GM10248 (cell line): Measurements from ENCODE around the gene CALN1.
"Not testable (repeated sequence)": the region's sequence is repeated elsewhere in the genome, so short reads cannot be mapped to it uniquely, and the experiment has no call there.

Experiments used
- CTCF ChIA-PET: fragments of 300-600 bp; sonication (Branson Sonifier 250); formaldehyde crosslinking; extraction: SDS; loops from one replicate; lab custom pipeline; 2021; ENCODE audit warnings: antibody characterized with exemption; lab: Yijun Ruan, JAX
- POLR2A ChIA-PET: fragments of 350-650 bp; sonication (Branson Sonifier 250); formaldehyde crosslinking; extraction: SDS; loops from one replicate; lab custom pipeline; 2020; ENCODE audit warnings: antibody characterized with exemption; lab: Yijun Ruan, JAX
- DNase-seq: peaks from one replicate; pipeline ENCODE4 v3.0.0; 2012; ENCODE audit errors: extremely low spot score
- CTCF ChIP-seq: IDR thresholded peaks from 2 replicates; pipeline ENCODE4 v1.5.1; 2012; ENCODE audit warnings: mild to moderate bottlenecking, low read depth; ENCODE audit errors: extremely low read depth, missing control alignments, control extremely low read depth

CALN1 gene

GRCh38 chr7:71824006-71824760 lies 588.0 kb downstream of the CALN1 start:
- CTCF ChIA-PET = no interaction called here
- no peak for TF ChIP-seq CTCF
- POLR2A ChIA-PET = no interaction called here
- DNase-seq = no peak

- DNase-seq, CTCF ChIA-PET, POLR2A ChIA-PET: not testable (repeated sequence)
These were observed 589.7 kb downstream of the CALN1 start for GRCh38 chr7:71822406-71822805.

GRCh38 chr7:71817916-71818315 lies 594.2 kb downstream of the CALN1 start:
- no peak for TF ChIP-seq CTCF
- CTCF ChIA-PET = no interaction called here
- no peak for DNase-seq
- POLR2A ChIA-PET = no interaction called here

- DNase-seq = no peak
- TF ChIP-seq CTCF = no peak
- ChIA-PET POLR2A (no interaction called here), CTCF (no interaction called here)
These were observed 604.0 kb downstream of the CALN1 start for GRCh38 chr7:71808115-71808514.

GRCh38 chr7:71804256-71804655 lies 607.9 kb downstream of the CALN1 start:
- ChIA-PET POLR2A (no interaction called here), CTCF (no interaction called here)
- no peak for TF ChIP-seq CTCF
- DNase-seq = no peak

GRCh38 chr7:71801976-71802375 lies 610.2 kb downstream of the CALN1 start:
- no peak for DNase-seq
- no peak for TF ChIP-seq CTCF
- CTCF ChIA-PET = no interaction called here
- POLR2A ChIA-PET = no interaction called here

GRCh38 chr7:71800321-71800720 lies 611.8 kb downstream of the CALN1 start:
- TF ChIP-seq CTCF = no peak
- CTCF ChIA-PET = interaction anchor here (0.6 kb wide), 1 partner anchor 464 kb away, joined by 3 read pairs; no protein-coding TSS in a partner anchor
- POLR2A ChIA-PET = no interaction called here
- no peak for DNase-seq
